Erythroblast (primary cell): Measurements from ENCODE around the gene RAB44.

Experiments
- DNase-seq, 2 experiments: peaks; one replicate each; lab custom pipeline; 2025; lab: John Stamatoyannopoulos, UW
- GATA1 ChIP-seq: IDR thresholded peaks from 2 replicates; pipeline ENCODE4 v1.6.1; 2011; ENCODE audit warnings: low read depth, mild to moderate bottlenecking, control low read depth, low read length, moderate library complexity
- POLR2A ChIP-seq: IDR thresholded peaks from 2 replicates; pipeline ENCODE4 v1.6.1; 2011; ENCODE audit warnings: mild to moderate bottlenecking, low read length

RAB44 gene

DNA sequence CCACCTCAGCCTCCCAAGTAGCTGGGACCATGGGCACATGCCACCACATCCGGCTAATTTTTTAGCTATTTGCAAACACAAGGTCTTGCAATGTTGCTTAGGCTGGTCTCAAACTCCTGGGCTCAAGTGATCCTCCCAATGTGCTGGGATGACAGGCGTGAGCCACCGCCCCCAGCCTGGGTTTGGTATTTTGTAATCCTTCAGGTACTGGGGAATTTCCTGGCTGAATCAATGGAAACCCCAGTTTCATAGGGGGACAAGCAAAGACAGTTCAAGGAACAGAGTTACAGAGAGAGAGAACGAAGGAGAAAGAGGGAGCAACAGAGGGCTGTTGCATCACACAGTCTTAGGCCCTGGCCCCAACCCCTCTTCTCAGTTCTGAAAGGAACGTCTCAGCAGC lies 35.7 kb downstream of the RAB44 start:
- TF ChIP-seq POLR2A (no peak), GATA1 (no peak)
- no peak for DNase-seq

DNA sequence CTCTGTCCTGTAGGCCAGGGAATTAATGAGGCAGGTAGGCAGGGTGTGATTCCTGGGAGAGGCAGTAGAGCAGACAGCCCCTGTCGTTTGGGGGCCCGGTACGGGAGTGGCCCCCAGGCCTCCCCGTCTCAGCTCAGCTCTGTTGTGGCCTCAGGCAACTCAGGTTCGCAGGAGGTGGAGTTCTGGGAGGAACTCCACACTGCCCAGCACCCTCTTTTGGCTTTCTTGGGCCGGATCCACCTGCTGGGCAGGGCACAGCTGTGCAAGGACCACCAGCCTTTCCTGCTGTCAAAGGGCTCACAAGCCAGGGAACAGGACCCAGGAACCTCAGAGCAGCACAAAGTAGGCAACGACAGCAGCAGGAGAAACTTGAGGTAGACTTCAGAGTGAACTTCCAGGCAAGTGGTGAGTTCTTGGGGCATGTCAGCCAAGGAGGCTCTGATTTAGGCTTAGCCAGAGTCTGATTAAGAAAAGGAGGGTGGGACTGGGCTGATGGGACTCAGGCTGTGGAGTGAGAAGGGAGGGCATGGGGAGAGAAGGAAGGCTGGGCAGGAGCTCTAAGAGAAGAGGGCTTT lies 36.9 kb downstream of the RAB44 start:
- DNase-seq: no peak
- no peak for TF ChIP-seq POLR2A
- no peak for TF ChIP-seq GATA1

DNA sequence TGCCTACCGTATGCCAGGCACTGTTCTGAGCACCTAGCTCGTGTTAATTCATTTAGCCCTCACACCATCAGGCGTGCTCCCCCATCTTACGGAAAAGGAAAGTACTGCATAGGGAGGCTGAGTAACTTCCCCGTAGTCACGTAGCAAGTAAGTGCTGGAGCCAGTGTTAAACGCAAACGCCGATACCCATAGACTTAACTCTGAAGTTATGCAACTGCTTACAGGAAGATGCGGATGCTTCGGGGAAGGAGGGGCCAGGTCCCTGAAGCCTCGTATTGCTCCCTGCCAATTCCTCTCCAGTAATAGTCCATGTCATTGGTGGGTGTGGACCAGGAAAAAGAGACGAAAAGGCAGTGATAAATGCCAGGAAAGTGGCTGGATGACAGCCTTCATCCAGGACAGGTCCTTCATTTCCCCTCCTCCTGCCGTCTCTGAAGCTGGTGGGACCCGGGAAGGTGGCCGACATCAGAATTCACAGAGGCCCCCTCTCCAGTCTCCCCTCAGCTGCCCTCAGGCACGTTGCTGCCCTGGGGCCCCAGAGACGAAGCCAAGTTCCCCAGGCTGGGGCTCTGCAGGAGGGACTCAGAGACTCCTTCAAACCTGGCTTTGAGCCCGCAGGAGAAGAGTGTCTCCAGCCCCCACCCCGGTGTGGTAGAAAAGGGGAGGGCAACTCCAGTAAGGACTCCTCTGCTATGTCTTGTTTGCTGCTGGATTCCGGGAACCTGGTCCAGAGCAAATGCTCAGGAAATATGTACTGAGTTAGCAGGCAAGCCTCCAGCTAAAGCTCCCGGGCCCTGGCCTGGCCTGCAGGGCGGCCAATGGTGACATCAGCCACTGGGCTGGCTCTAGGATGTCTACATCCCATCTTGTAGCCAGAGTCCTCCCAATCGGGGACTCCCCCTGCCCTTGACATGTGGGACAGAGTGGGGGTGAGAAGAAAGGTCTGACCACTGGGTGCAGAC lies 37.8 kb downstream of the RAB44 start:
- TF ChIP-seq GATA1 (no peak), POLR2A (no peak)
- DNase-seq: no peak

DNA sequence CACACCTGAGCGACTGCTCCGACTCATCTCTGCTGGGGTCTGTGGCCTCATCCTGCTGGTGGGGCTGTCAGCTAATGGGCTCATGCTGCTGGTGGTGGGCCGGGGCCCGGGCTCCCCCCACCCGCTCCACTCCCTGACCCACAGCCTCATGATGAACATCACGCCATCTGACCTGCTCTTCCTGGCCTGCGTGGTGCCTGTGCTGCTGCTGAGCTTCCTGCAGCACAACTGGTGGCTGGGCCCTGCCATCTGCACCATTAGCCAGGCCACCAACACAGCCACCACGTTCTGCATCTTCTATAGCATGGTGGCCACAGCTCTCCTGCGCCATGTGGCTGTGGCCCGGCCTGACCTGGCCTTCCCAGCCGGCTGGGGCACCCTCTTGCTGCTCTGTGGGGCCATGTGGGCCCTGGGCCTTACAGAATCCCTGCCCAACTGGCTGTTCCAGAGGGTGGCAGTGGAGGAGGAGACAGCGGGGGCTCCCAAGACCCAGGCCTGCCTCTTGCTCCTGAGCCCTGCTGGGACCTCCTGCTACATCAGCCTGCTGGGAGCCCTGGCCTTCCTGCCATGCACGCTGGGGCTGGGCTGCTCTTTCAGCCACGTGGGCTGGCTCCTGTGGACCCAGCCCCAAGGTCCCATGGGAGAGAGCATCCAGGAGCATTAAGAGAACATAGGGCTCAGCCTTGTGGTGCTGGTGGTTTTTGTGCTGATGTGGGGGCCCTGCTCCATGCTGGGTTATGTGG lies 39.6 kb downstream of the RAB44 start:
- no peak for DNase-seq
- TF ChIP-seq POLR2A (no peak), GATA1 (no peak)

DNA sequence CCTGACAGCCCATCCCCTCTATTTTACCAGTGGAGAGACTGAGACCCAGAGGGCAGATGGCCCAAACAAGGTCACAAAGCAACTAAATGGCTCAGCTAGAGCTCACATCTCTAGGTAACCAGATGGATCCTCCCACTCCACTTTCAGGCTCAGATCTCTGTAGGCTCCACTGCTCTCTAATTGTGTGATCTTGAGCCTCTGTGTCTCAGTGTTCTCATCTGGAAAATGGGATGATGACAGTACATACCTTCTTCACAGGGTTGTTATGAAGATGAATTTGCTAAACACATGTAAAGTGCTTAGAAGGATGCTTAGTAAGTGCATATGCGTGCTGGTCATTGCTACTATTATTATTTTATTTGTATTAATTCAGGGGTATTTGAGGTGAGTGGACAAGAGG lies 40.5 kb downstream of the RAB44 start:
- DNase-seq: no peak
- TF ChIP-seq GATA1: no peak
- no peak for TF ChIP-seq POLR2A

DNA sequence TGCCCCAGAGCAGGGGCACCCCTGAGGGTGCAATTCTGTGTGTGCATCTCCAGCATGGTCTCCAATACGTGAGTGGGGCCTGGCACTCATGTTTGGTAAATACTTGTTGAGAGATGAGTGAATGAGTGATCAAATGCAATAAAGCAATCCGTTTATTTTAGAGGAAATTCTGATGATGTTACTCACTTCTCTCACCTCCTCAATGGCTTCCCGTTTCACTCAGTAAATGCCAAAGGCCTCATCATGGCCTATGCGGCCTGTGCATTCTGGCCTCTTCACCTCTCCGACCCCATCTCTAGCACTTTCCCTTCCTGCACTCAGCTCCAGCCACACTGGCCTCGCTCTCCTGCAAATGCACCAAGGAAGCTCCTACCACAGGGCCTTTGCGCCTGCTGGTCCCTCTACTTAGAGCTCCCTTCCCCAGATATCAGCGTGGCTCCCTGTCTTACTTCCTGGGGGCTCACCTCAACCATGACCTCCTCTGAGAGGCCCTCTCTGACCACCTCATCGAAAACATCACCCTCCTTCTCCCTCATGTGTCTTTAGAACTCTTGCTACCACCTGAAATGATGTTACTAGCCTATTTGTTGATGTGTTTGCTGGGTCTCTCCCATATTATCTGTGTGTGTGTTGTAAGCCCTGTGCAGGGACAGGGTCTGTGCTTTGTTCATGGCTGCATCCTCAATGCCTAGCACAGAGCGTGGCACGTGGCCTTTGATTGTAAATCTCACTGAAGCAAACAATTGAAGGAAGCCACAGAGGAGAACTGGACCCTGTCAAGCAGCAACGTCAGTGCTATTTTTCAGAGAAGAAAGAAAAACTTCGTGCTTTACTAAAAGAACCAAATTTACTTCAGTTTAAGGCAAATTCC lies 42.6 kb downstream of the RAB44 start:
- TF ChIP-seq POLR2A: no peak
- DNase-seq: no peak

DNA sequence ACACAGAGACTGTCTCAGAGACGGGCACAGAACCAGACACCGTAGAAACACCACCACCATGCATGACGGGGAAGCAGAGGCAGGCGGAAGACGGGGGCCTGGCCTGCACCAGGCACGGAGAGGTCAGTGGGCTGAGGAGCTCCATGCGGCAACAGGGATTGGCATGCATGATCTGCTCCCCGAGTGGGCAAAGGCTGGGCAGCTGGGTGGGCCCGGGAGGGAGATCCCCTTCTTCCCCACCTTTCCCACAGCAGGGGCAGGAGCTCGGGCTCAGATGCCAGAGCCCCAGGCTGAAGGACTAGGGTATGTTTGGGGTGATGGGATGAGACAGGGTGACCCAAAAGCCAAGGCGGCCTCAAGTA lies 43.2 kb downstream of the RAB44 start:
- no peak for TF ChIP-seq POLR2A
- TF ChIP-seq GATA1: no peak
- no peak for DNase-seq

DNA sequence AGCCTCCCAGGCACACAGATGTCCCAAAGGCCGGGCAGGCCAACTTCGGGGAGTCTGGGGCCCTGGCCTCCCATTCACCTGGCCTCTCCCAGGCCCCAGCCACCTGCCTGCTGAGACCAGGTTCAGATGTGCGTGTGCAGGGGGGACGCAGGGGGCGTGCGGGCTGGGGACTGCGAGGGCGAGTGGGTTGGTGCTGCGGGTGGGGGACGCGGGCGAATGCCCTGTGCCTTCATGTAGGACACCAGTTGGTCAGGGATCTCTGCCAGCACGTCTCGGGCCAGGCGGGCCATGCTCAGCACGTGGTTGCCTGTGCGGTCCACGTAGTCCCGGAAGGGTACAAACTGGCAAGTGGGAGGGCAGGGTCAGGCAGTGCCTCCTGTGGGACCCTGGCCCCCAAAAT lies 44.5 kb downstream of the RAB44 start:
- TF ChIP-seq POLR2A: no peak
- TF ChIP-seq GATA1: no peak
- no peak for DNase-seq

DNA sequence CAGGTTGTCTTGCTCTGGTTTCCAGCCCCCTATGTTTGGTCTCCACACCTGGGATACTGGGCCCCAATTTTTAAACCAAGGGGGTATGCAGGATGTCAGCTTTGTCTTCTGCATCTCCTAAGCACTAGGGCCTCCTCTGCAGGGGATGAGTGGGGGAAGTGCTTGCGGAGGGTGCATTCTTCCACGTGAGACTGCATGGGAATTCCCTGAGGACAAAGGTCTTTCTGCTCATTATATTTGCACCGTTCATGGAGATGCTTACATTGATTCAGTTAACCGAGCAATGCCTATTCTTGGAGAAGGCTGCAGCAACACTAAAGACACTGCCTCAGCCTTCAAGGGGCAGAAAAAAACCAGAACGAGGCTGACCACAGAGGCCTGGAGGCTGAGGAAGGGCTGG lies 45.4 kb downstream of the RAB44 start:
- TF ChIP-seq POLR2A (no peak), GATA1 (no peak)

DNA sequence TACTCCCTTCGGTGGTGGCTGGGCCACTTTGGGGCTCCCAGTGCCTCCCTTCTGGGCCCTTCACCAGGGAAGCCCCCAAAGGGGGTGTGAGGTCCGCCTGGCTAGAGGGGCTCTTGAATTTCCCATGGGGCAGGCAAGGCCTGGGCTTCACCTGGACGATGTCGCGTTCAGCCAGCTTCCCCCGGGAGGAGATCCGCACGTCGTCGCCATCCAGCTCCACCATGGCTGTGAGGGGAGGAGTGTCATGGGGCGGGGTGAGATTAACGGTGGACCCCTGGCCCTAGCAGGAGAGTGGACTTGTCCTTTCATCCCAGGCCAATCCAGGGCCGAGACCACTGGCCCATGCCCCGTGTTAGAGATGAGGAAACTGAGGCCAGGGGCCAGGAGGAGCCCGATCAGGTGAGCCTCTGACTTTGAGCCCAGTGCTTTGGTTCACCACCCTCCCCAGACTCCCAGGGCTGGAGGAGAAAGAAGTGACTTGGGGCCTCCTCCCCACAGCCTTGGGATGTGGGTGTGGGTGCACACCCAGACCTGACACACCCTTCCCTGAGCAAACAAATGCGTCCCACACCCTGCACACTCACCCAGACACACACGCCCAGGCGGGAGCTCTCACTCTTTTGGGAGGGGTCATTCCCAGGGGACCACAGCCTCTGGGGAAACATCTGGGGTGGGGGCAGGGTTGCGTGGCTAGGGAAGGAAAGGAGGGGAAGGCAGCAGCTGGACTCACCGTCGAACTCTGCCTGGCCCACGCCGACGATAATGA lies 46.1 kb downstream of the RAB44 start:
- TF ChIP-seq GATA1 (no peak), POLR2A (no peak)
- peak; percentile 15 to 19 for DNase-seq

More for the DNA sequence above, 45.4 kb downstream of the RAB44 start:
- DNase-seq: no peak

DNA sequence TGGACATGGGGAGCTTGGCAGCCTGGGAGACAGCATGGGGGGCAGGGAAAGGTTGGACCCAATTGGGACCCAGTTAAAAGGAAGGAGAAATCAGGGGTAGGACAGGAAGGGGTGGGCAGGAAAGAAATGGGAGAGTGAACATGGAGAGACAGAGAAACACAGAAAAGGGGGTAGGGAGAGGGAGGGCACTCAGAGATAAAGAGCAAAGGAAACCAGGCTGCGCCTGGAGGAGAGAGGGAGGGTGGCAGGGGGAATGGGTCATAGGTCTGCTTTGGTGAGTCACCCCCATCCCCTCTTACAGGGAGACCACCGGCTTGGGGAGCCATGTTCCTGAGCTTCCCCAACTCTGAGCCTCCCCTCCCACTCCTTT lies 46.7 kb downstream of the RAB44 start:
- TF ChIP-seq GATA1: no peak
- no peak for TF ChIP-seq POLR2A
- no peak for DNase-seq

DNA sequence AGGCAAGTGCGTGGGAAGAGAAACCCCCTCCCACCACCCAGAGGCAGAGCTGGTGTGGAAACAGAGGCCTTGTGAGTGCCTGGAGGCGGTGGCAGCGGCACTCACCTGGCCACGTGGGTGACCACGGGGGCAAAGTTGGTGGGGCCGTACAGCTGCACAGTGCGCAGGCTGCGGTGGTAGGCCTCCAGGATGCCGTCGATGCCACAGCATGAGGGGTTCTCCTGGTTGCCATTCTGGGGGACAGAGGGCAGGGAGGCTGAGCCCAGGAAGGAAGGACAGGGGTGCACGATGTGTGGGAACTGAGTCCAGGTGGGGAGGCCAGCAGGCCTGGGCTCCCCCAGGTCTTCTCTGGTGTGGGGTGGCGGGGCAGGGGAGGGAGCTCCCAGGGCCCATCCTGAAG lies 47.7 kb downstream of the RAB44 start:
- no peak for DNase-seq
- TF ChIP-seq GATA1: no peak
- TF ChIP-seq POLR2A: no peak
